ENCODE data around the gene ZNF805. TPM values are rescaled to one million over a fixed set of nuclear protein-coding genes. Genes with fewer than 3 reads are reported as not detected.
A peak's percentile ranks its signal among the peaks of the same experiment; 100 is the strongest.

The ZNF805 gene
- total and polyA plus RNA-seq, 2 of the 13 experiments (the other 11 are each of a cell fraction or from before 2014, with no cell fraction given), result 5.1 to 12.8 TPM

DNA sequence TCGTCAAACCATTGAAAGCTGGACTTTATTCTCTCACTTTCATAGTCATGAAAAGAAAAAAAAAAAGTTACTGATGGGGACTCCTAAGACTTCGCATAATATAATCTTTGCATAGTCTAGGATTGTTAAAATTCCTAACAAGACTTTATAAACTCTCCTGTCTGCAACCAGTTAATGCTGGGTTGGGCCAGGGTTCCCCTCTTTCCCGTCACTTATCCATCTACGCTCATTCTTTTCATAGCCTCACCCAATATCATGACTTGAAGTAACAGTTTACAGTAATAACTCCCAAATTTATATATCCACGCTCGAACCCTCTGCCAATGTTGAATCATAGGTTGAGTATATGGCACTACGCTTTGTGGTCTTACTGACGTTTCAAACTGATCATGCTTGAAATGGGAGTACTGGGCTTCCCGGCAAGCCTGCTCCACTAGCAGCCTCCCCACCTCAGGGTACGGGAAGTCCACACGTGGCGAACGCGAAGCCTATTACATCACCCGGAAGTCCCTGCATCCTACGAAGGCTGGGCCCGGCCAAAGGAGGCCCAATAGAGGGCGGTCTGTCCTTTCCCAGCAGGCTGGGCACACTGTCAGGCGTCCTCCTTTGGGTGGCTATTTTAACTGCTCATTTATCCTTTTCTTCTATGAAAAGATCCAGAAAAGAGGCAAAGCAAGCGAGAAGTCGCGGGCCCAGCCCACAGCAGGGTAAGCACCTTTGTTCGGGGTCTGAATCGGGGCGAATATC, 39.2 kb downstream of the ZNF805 start (continued):
- TF ChIP-seq, protein P1, sequence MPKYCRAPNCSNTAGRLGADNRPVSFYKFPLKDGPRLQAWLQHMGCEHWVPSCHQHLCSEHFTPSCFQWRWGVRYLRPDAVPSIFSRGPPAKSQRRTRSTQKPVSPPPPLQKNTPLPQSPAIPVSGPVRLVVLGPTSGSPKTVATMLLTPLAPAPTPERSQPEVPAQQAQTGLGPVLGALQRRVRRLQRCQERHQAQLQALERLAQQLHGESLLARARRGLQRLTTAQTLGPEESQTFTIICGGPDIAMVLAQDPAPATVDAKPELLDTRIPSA (CRISPR knock-in tag; IDR thresholded peaks at IDR 0.05; ENCODE audit: borderline replicate concordance), result no peak
- peak; percentile 70; the same call in 1 of the 2 replicates for TF ChIP-seq ZNF337 (CRISPR knock-in tag; IDR thresholded peaks at IDR 0.05; ENCODE audit: borderline replicate concordance, low read depth)
- TF ChIP-seq, protein P2, sequence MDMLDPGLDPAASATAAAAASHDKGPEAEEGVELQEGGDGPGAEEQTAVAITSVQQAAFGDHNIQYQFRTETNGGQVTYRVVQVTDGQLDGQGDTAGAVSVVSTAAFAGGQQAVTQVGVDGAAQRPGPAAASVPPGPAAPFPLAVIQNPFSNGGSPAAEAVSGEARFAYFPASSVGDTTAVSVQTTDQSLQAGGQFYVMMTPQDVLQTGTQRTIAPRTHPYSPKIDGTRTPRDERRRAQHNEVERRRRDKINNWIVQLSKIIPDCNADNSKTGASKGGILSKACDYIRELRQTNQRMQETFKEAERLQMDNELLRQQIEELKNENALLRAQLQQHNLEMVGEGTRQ (IDR thresholded peaks at IDR 0.05; ENCODE audit: low read depth, low read length), result peak; percentile 61
- TF ChIP-seq, protein P2 (CRISPR knock-in tag; IDR thresholded peaks at IDR 0.05; ENCODE audit: borderline replicate concordance), result no peak; the same call in 1 of the 2 replicates
- TF ChIP-seq ZMAT3 (CRISPR knock-in tag; conservative IDR thresholded peaks at IDR 0.05), result peak; percentile 67; the same call in 1 of the 2 replicates
- no peak; the same call in 1 of the 2 replicates for TF ChIP-seq JUNB (CRISPR knock-in tag; IDR thresholded peaks at IDR 0.05; ENCODE audit: borderline replicate concordance)
- TF ChIP-seq, protein P3, sequence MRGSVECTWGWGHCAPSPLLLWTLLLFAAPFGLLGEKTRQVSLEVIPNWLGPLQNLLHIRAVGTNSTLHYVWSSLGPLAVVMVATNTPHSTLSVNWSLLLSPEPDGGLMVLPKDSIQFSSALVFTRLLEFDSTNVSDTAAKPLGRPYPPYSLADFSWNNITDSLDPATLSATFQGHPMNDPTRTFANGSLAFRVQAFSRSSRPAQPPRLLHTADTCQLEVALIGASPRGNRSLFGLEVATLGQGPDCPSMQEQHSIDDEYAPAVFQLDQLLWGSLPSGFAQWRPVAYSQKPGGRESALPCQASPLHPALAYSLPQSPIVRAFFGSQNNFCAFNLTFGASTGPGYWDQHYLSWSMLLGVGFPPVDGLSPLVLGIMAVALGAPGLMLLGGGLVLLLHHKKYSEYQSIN (CRISPR knock-in tag; IDR thresholded peaks at IDR 0.05; ENCODE audit: borderline replicate concordance), result no peak
- TF ChIP-seq, protein P4, sequence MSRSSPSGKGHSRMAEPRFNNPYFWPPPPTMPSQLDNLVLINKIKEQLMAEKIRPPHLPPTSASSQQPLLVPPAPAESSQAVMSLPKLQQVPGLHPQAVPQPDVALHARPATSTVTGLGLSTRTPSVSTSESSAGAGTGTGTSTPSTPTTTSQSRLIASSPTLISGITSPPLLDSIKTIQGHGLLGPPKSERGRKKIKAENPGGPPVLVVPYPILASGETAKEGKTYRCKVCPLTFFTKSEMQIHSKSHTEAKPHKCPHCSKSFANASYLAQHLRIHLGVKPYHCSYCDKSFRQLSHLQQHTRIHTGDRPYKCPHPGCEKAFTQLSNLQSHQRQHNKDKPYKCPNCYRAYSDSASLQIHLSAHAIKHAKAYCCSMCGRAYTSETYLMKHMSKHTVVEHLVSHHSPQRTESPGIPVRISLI (CRISPR knock-in tag; IDR thresholded peaks at IDR 0.05; ENCODE audit: borderline replicate concordance), result no peak
- TF ChIP-seq SP140L (CRISPR knock-in tag; IDR thresholded peaks at IDR 0.05; ENCODE audit: borderline replicate concordance), result 0 out of 2 replicates have a peak, but pooled peaks have one; percentile 22
- TF ChIP-seq MXD4 (CRISPR knock-in tag; IDR thresholded peaks at IDR 0.05), result peak; percentile 94
- TF ChIP-seq ZNF652 (CRISPR knock-in tag; IDR thresholded peaks at IDR 0.05; ENCODE audit: borderline replicate concordance, low read depth), result peak; percentile 56; the same call in 1 of the 2 replicates
- no peak; the same call in 1 of the 2 replicates for TF ChIP-seq ZMYM2 (CRISPR knock-in tag; IDR thresholded peaks at IDR 0.05)
- peak; percentile 36; the same call in 1 of the 2 replicates for TF ChIP-seq ZNF552 (CRISPR knock-in tag; IDR thresholded peaks at IDR 0.05; ENCODE audit: borderline replicate concordance)
- TF ChIP-seq REXO4 (CRISPR knock-in tag; IDR thresholded peaks at IDR 0.05; ENCODE audit: borderline replicate concordance), result peak; percentile 70; the same call in 1 of the 2 replicates
- 0 out of 2 replicates have a peak, but pooled peaks have one; percentile 75 for TF ChIP-seq NCOA5 (CRISPR knock-in tag; IDR thresholded peaks at IDR 0.05)
- no peak for TF ChIP-seq EED (CRISPR knock-in tag; IDR thresholded peaks at IDR 0.05)
- TF ChIP-seq TSC22D2 (CRISPR knock-in tag; IDR thresholded peaks at IDR 0.05; ENCODE audit: borderline replicate concordance), result peak; percentile 81
- TF ChIP-seq CHD4 (IDR thresholded peaks at IDR 0.05; ENCODE audit: borderline replicate concordance, low read length), result no peak
- TF ChIP-seq, protein P5, sequence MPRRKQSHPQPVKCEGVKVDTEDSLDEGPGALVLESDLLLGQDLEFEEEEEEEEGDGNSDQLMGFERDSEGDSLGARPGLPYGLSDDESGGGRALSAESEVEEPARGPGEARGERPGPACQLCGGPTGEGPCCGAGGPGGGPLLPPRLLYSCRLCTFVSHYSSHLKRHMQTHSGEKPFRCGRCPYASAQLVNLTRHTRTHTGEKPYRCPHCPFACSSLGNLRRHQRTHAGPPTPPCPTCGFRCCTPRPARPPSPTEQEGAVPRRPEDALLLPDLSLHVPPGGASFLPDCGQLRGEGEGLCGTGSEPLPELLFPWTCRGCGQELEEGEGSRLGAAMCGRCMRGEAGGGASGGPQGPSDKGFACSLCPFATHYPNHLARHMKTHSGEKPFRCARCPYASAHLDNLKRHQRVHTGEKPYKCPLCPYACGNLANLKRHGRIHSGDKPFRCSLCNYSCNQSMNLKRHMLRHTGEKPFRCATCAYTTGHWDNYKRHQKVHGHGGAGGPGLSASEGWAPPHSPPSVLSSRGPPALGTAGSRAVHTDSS (CRISPR knock-in tag; conservative IDR thresholded peaks at IDR 0.05), result no peak

Data from HepG2 (cell line).